Spinal cord (tissue), 4 donors: ENCODE measurements around the gene MORF4L2. TPM values are rescaled to one million over a fixed set of nuclear protein-coding genes. Genes with fewer than 3 reads are reported as not detected.

Experiments used
- polyA plus RNA-seq, 2 donors: library from polyadenylated mRNA; unstranded; fragments of 120-200 nt; gene quantifications; one replicate each; pipeline ENCODE4 v1.2.1, GENCODE V29; 2013; ENCODE audit not compliant: insufficient read length in 2 of 2
- total RNA-seq, 2 donors: library from RNA; depleted of rRNA in 1 of 2; stranded (reverse); fragments of 120-200 nt in 1 of 2; fragments of >200 nt in 1 of 2; gene quantifications; one replicate each; pipeline versions ENCODE4 v1.2.3 to v1.2.4, GENCODE V29; 2013 to 2014

MORF4L2 gene
- total and polyA plus RNA-seq, 4 donors, result 331 to 391 (median 351) TPM

Other genes starting within 250 kb of the MORF4L2 start
- 1 to 10 TPM in 1 of 2 donors, under 1 TPM in 1; 0.88 to 1.2 TPM for gene RAB40A, start 167.2 kb downstream of the MORF4L2 start, total RNA-seq
- 1 to 10 TPM; 2.9 to 3.0 TPM for gene RAB40A, start 167.2 kb downstream of the MORF4L2 start, polyA plus RNA-seq
- 100 to 1,000 TPM in 1 of 2 donors, 10 to 100 TPM in 1; 40.8 to 115 TPM for gene TCEAL4, start 101.2 kb downstream of the MORF4L2 start, total RNA-seq
- gene TCEAL4, start 101.2 kb downstream of the MORF4L2 start, polyA plus RNA-seq, result 100 to 1,000 TPM; 210 to 224 TPM
- gene TCEAL3, start 78.7 kb downstream of the MORF4L2 start, total RNA-seq, result 10 to 100 TPM; 11.7 to 29.8 TPM
- 10 to 100 TPM; 77.2 TPM for gene TCEAL3, start 78.7 kb downstream of the MORF4L2 start, polyA plus RNA-seq
- gene TCEAL1, start 57.7 kb downstream of the MORF4L2 start, total RNA-seq, result 10 to 100 TPM; 35.6 to 39.2 TPM
- gene TCEAL1, start 57.7 kb downstream of the MORF4L2 start, polyA plus RNA-seq, result 10 to 100 TPM; 53.4 to 58.7 TPM
- under 1 TPM in 1 of 2 donors, not detected in 1; 0.44 TPM for gene TMEM31, start 24.2 kb upstream of the MORF4L2 start, total RNA-seq
- under 1 TPM in 1 of 2 donors, not detected in 1; 0.68 TPM for gene TMEM31, start 24.2 kb upstream of the MORF4L2 start, polyA plus RNA-seq
- 1,000 to 10,000 TPM in 1 of 2 donors, 100 to 1,000 TPM in 1; 928 to 2,816 TPM for gene PLP1, start 90.1 kb upstream of the MORF4L2 start, total RNA-seq
- 1,000 to 10,000 TPM in 1 of 2 donors, 100 to 1,000 TPM in 1; 888 to 1,680 TPM for gene PLP1, start 90.1 kb upstream of the MORF4L2 start, polyA plus RNA-seq
- gene RAB9B, start 145.6 kb upstream of the MORF4L2 start, total RNA-seq, result 10 to 100 TPM; 11.2 to 35.8 TPM
- 10 to 100 TPM; 22.0 to 24.5 TPM for gene RAB9B, start 145.6 kb upstream of the MORF4L2 start, polyA plus RNA-seq